GM19099 (cell line): ENCODE measurements around the gene PDSS2.

Experiments used
- POLR2A ChIP-seq: IDR thresholded peaks from 3 replicates; pipeline ENCODE4 v1.6.1; 2011; ENCODE audit warnings: low read depth; ENCODE audit not compliant: insufficient read length; ENCODE audit errors: extremely low read depth

Gene PDSS2

GRCh38 chr6:107488174-107488874 is 29.0 kb upstream of the PDSS2 start:
- no peak for TF ChIP-seq POLR2A

DNA sequence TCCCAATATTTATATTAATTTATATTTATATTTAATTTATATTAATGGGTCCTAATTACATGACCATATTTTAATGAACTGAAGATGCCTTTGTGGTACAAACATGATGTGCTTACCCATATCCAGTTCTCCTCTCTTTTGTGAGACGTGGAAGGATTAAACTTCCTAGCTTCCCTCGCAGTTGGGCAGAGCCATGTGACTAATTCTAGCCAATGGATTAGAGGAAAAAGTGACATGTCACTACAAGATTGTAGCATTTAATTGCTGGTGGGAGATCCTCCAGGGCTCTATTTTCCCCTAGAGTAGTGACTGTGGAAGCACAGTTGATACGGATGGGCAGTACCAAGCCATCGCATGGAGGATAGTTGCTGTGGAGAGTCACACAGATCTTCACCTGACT is 25.8 kb upstream of the PDSS2 start:
- no peak for TF ChIP-seq POLR2A

DNA sequence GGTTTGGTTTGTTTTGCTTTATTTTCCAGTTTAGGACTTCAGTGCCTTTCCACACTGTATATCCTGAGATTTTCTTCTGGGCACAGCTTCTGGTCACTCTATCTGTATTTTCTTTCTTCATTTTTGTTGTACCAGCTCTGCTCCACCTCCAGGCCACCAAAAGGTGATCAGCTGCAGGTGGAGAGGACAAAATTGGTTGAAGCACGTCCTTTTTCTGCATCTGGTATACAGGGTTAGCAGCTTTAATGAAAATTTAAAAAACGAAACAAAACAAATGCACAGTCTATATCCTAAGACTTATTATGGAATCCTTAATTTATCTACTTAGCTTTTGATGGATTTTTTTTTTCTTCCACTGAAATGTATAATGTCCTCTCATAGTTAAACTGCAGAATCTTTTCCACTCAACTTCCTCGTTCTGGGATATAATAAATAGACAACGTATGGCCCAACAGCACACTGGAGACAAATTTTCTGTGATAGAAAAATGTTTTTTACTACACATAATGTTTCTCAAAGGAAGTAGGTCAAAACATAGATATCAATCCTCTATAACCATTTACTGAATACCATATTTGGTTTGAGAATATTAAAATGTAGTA is 19.8 kb upstream of the PDSS2 start:
- no peak for TF ChIP-seq POLR2A

- TF ChIP-seq POLR2A: no peak
These were observed 14.3 kb upstream of the PDSS2 start for GRCh38 chr6:107473660-107474059.

- TF ChIP-seq POLR2A: no peak
These were observed 11.0 kb upstream of the PDSS2 start for GRCh38 chr6:107470364-107470763.

GRCh38 chr6:107466062-107466461 is 6.7 kb upstream of the PDSS2 start:
- TF ChIP-seq POLR2A: no peak

- no peak for TF ChIP-seq POLR2A
These were observed 793 bp upstream of the PDSS2 start for GRCh38 chr6:107460083-107460631.

- no peak for TF ChIP-seq POLR2A
These were observed 587 bp downstream of the PDSS2 start for GRCh38 chr6:107458672-107459282.

DNA sequence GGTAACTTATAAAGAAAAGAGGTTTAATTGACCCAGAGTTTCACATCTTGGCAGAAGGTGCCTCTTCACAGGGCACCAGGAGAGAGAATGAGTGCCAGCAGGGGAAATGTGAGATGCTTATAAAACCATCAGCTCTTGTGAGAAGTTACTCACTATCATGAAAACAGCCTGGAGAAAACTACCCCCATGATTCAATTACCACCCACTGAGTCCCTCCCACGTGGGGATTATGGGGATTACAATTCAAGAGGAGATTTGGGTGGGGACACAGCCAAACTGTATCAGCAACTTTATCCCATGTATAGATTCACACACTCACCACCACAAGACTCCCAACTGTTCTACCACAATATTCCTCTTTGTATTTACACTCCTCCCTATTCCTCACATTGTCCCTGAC is 10.6 kb downstream of the PDSS2 start:
- TF ChIP-seq POLR2A: no peak

DNA sequence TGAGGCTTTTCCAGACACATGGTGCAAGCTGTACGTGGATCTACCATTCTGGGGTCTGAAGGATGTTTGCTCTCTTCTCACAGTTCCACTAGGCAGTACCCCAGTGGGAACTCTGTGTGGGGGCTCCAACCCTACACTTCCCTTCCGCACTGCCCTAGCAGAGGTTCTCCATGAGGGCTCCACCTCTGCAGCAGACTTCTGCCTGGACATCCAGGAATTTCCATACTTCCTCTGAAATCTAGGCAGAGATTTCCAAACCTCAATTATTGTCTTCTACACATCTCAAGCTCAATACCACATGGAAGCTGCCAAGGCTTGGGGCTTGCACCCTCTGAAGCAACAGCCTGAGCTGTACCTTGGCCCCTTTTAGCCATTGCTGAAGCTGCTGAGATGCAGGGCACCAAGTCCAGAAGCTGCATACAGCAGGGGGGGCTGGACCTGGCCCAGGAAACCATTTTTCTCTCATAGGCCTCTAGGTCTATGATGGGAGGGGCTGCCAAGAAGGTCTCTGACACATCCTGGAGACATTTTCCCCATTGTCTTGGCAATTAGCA is 11.6 kb downstream of the PDSS2 start:
- TF ChIP-seq POLR2A: no peak

DNA sequence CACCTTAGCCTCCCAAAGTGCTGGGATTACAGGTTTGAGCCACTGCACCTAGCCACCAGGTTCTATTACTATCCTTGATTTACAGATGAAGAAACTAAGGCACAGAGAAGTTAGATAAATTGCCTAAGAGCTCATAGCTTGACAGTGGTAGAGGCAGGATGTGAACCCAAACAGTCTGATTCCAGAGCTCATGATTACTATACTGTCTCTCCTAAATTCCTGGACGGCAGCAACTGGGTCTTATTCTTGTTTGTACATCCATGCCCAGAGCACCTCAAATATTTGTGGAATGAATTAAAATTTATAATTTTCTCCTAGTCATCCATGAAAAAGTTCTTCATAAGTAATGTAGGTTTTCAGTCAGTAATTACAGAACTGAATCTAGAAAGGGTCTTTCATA is 15.1 kb downstream of the PDSS2 start:
- TF ChIP-seq POLR2A: no peak

GRCh38 chr6:107443608-107444267 is 15.6 kb downstream of the PDSS2 start:
- TF ChIP-seq POLR2A: no peak

GRCh38 chr6:107442938-107443607 is 16.3 kb downstream of the PDSS2 start:
- no peak for TF ChIP-seq POLR2A

DNA sequence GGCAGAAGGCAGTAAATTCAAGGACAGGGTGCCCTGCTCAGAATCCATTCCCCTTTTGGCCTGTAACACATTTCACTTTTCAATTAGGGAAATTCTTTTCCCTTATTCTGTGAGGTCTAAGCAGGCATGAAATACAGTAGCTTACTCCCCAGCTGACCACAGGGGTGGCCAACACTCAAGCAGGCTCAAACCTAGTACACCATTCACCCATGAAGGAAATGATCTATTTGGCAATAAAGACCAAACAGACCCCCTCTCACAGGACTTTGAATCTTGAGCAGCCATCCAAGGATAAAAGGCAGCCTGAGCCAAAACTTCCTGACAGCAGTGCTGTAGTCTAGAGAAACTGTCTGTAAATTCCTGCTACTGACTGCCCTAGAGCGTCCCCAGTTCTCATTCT is 17.7 kb downstream of the PDSS2 start:
- no peak for TF ChIP-seq POLR2A

DNA sequence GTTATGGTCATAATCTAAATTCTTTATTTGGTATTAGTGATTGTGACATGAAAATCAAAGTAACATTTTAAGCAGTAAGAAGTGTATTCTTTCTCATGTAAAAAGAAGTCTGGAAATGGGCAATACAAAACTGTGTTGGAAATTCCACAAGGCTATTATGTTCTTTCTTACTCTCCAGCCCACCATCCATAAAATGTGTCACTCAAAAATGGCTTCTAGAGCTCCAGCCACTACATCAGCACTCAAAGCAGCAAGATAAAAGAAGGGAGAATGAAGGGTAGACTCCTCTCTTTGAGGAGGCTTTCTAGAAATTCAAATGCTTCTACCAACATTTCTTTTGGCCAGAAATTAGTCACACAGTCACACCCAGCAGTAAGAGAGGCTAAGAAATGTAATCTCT is 18.4 kb downstream of the PDSS2 start:
- no peak for TF ChIP-seq POLR2A
